Hematopoietic multipotent progenitor cell treated with erythropoietin and hydrocortisone succinate and interleukin-3 and kit ligand, for 17 days (in vitro differentiated cells): ENCODE measurements around the gene CENPQ.
"Not testable (repeated sequence)": the region's sequence is repeated elsewhere in the genome, so short reads cannot be mapped to it uniquely, and the experiment has no call there.

Source experiments
- DNase-seq: peaks from one replicate; pipeline ENCODE4 v3.0.0-alpha.2; 2015; ENCODE audit warnings: low spot score

Gene CENPQ

GRCh38 chr6:49462927-49463611, at the start of gene CENPQ, which contains the start of gene MMUT:
TSS of gene CENPQ (plus strand) at chr6:49463370. CDS start at chr6:49470177, 6,807 bp downstream.
TSS of gene MMUT (minus strand) at chr6:49463253. CDS start at chr6:49459466, 3,787 bp downstream.
- peak; percentile 95 for DNase-seq

- DNase-seq, result no peak
Measured at GRCh38 chr6:49415358-49415757, 47.8 kb upstream of the CENPQ start.

GRCh38 chr6:49416195-49416594, 47.0 kb upstream of the CENPQ start:
- no peak for DNase-seq

DNA sequence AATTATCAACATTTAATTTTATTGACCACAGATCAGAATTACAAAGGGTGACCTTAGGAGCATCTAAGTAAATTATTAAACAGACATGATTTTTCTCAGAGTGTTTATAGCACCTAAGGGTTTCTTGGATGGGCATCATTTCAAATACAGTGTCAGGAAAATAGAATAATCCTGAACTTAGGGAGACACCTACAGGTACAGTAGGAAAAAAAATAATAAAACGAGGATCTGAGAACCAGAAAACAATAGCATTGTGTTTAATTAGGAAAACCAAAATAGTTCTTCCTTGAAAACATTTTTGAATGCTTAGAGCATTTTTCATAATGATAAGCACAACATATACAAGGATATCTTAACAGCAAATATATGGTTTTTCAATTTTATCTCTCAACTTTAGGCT, 39.4 kb upstream of the CENPQ start:
- DNase-seq, result no peak

GRCh38 chr6:49430187-49430586, 33.0 kb upstream of the CENPQ start:
- no peak for DNase-seq

DNA sequence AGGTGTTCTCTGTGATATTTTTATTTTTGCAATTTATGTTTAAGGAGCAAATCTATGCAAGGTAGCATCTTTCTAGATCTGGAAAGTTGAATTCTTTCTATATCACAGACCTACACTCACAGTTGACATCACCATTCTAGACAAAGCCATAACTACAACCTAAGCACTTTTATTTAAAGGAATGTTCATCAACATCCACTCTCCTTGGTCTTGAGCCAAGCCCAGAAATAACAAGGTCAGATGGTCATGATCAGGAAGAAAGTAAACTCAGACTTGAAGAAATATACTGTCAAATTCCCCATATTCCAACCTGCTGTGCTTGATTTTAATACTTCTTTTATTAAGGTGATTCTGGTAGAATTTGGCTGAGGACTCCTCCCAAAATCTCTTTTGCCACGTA, 32.3 kb upstream of the CENPQ start:
- no peak for DNase-seq

DNA sequence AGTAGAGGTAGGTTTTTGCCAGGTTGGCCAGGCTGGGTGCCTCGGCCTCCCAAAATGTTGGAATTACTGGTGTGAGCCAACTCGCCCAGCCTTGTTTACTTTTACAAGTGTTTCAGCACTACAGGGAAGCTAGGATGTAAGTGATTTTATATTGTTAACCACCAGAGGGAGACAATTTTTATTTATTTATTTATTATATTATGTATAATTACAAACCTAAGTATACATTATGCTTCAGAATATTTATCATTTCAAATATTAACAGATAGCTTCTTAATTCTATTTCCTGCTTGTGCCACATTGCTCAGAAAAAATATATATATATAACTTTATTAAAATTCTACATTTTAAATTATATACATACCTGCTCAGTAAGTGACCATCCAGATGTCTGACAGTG, 9.9 kb upstream of the CENPQ start:
- DNase-seq, result peak; percentile 21

GRCh38 chr6:49454787-49455709, 8.1 kb upstream of the CENPQ start:
- DNase-seq, result no peak

DNA sequence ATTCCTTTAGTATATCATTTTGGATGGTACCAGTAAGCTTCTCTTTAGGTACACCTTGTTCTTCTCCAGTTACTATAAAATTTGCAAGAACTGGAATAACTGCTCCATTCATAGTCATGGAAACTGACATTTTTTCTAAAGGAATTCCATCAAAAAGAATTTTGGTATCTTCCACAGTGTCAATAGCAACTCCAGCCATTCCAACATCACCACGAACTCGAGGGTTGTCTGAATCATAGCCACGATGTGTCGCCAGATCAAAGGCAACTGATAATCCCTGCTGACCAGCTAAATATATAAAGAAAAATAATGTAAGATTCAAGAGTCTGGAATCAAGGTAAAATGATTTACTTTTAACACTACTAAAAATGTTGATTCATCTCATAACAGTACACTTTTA, 5.4 kb upstream of the CENPQ start:
- no peak for DNase-seq

- DNase-seq, result peak; percentile 27
Measured at GRCh38 chr6:49462071-49462470, 1.1 kb upstream of the CENPQ start.

GRCh38 chr6:49462599-49462926, 607 bp upstream of the CENPQ start:
- DNase-seq, result no peak

DNA sequence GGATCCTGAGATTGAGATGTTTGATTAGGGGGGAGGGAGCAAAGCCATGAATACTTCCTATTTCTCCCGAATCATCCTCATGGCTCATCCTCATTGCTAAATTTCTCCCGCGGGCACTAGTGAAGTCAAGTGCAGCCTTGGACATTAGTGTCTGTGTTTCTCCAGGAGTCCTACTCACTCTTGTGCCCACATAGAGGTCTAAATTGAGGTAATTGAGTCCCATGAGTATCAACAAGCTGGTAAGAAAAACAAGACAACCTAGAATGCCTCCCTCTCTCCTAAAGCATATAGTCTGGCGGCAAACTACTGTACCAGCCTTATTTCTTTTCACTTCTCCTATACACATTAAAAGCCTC, 420 bp downstream of the CENPQ start:
- DNase-seq, result no peak

DNA sequence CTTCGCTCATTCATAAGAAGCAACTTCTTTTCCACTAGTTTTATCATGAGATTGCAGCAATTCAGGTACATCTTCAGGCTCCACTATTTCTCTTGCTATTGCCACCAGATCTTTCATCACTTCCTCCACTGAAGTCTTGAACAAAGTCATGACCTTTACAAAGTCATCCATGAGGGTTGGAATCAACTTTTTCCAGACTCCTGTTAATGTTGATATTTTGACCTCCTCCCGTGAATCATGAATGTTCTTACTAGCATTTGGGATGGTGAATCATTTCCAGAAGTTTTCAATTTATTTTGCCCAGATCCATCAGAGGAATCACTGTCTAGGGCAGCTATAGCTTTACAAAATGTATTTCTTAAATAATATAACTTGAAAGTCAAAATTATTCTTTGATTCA, 1.5 kb downstream of the CENPQ start:
- DNase-seq, result no peak

DNA sequence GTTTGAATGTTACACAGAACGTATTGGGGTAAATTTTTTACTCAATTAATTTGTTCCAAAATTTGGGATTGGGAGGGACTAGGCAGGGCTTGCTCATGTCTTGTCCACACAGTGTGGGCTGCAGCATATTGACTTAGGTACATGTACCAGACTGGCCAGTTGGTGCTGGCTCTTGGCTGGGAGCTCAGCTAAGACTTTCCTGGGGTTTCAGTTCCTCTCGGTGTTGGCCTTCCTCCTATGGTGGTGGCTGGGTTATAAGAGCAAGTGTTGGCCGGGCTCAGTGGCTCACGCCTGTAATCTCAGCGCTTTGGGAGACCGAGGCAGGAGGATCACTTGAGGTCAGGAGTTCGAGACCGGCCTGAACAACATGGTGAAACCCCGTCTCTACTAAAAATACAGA, 4.9 kb downstream of the CENPQ start:
- no peak for DNase-seq

- not testable (repeated sequence) for DNase-seq
Measured at GRCh38 chr6:49476564-49476963, 13.4 kb downstream of the CENPQ start.

DNA sequence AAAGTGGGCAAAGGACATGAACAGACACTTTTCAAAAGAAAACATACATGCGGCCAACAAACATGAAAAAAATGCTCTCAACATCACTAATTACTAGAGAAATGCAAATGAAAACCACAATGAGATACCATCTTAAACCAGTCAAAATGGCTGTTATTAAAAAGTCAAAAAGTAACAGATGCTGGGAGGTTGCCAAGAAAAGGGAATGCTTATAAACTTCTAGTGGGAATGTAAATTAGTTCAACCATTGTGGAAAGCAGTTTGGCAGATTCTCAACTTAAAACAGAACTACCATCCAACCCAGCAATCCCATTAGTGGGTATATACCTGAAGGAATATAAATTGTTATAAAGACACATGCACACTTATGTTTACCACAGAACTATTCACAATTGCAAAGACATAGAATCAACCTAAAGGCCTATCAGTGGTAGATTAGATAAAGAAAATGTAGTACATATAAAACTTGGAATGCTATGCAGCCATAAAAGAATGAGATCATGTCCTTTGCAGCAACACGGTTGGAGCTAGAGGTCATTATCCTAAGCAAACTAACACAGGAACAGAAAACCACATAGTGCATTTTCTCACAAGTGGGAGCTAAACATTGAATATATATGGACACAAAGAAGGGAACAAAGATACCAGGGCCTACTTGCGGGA, 16.3 kb downstream of the CENPQ start:
- no peak for DNase-seq

DNA sequence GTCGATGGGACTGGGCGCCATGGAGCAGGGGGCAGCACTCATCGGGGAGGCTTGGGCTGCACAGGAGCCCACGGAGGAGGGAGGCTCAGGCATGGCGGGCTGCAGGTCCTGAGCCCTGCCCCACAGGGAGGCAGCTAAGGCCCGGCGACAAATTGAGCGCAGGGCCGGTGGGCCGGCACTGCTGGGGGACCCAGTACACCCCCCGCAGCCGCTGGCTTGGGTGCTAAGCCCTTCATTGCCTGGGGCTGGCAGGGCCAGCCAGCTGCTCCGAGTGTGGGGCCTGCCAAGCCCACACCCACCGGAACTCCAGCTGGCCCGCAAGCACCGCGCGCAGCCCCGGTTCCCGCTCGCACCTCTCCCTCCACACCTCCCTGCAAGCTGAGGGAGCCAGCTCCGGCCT, 18.7 kb downstream of the CENPQ start:
- not testable (repeated sequence) for DNase-seq

DNA sequence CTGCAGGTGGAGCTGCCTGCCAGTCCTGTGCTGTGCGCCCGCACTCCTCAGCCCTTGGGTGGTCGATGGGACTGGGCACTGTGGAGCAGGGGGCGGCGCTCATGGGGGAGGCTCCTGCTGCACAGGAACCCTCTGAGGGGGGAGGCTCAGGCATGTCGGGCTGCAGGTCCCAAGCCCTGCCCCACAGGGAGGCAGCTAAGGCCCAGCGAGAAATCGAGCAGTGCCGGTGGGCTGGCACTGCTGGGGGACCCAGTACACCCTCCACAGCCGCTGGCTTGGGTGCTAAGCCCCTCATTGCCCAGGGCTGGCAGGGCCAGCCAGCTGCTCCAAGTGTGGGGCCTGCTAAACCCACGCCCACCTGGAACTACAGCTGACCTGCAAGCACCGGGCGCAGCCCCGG, 20.2 kb downstream of the CENPQ start:
- not testable (repeated sequence) for DNase-seq

- no peak for DNase-seq
Measured at GRCh38 chr6:49490633-49491032, 27.5 kb downstream of the CENPQ start.

GRCh38 chr6:49497304-49497703, 34.1 kb downstream of the CENPQ start:
- no peak for DNase-seq

DNA sequence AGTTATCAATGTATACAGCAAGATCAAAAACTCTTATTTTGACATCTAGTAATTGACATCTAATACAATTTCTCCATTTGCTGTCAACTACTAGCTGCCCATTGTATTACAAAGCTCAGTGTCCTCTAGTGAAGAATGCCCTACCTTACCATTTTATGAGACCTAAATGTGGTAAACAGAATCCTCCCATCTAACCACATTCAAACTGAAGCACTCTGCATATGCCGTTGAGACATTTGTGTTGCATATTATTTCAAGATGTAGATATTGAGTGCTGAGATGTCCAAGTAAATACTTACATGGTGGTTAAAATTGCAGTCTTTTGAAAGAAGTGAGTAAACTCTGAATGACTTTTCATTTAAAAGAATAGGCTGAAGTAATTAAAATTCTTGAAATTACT, 36.0 kb downstream of the CENPQ start:
- no peak for DNase-seq

GRCh38 chr6:49499623-49500022, 36.5 kb downstream of the CENPQ start, which contains the start of gene GLYATL3:
TSS of gene GLYATL3 (plus strand) at chr6:49499923. CDS start at chr6:49511991, 12,068 bp downstream.
- DNase-seq, result no peak

GRCh38 chr6:49504666-49505065, 41.5 kb downstream of the CENPQ start:
- DNase-seq, result no peak
